GM19468 (cell line): ENCODE measurements around the gene TMEM94.
A peak's percentile ranks its signal among the peaks of the same experiment; 100 is the strongest.
"Not testable (repeated sequence)": the region's sequence is repeated elsewhere in the genome, so short reads cannot be mapped to it uniquely, and the experiment has no call there.

Experiments
- ATAC-seq: cut with Tn5 transposase; IDR thresholded peaks from one replicate; pipeline ENCODE4 v1.9.1; 2021; ENCODE audit warnings: mild to moderate bottlenecking, moderate library complexity, moderate number of reproducible peaks; ENCODE audit not compliant: unreplicated experiment; ENCODE audit errors: extremely low read depth

Gene TMEM94

DNA sequence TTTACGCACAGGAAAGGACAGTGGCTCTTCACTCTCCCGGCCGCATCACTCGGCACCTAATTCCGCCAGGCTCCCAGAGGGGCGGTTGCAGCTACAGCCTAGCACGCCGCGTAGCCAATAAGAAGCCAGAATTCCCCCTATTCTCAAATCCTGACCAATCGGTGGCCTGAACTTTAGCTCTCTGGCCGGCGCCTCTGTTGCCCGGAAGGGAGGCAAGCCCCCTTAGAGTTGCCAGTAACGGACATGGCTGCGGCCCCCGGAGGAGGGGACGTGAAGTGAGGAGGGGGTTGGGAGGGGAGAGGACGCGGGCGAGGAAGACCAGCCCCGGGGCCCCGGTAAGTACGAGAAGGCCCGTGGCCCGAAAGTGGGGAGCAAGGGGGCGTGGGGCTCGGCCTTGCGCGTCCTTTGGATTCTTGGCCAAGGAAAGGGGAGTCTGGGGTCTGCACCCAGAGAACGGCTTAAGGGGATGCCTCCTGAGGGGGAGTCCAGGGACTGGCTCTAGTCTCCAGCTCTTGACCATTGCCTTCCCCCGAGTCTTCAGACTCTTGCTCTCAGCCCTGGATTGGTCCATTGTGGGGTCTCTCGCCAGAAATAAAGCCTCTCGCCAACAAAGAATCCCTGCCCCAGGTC is at the start of gene TMEM94:
Gene TMEM94, plus strand, starts transcription at position 219 of the 630 bp plus-strand sequence. CDS start 15,271 bp downstream, outside the sequence.
- peak; percentile 79 for ATAC-seq

GRCh38 chr17:75407655-75408352 is 48.6 kb upstream of the TMEM94 start:
- ATAC-seq, result no peak

GRCh38 chr17:75410141-75410540 is 46.3 kb upstream of the TMEM94 start:
- ATAC-seq, result no peak

DNA sequence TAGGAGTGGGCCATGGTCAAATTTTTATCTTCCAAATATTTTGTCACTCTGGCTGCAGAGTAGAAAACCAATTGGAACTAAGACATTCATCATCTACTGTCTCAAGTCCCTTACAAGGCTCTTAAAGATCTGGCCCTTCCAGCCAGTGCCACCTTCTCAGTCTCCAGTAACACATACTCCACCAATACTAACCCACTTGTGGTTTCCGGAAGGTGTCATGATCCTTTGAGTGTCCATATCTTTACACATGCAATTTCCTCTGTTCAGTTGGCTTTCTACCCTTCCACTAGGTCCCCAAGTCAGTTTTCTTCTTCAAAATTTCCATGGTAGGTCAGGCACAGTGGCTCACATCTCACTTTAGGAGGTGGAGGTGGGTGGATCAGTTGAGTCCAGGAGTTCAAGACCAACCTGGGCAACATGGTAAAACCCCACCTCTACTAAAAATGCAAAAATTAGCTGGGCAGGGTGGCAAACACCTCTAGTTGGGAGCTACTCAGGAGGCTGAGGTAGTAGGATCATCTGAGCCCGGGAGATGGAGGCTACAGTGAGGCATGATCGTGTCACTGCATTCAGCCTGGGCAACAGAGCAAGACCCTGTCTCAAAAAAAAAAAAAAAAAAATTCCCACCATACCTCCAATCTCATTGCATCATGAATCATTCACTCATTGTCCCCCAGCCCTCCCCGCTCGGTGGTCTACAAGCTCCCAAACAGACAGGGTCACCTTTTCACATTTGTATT is 44.9 kb upstream of the TMEM94 start:
- ATAC-seq, result no peak

- no peak for ATAC-seq
These were observed 43.7 kb upstream of the TMEM94 start for GRCh38 chr17:75412455-75413317.

- no peak for ATAC-seq
These were observed 41.9 kb upstream of the TMEM94 start for GRCh38 chr17:75414488-75414887.

GRCh38 chr17:75416006-75416405 is 40.4 kb upstream of the TMEM94 start:
- no peak for ATAC-seq

GRCh38 chr17:75417054-75417580 is 39.3 kb upstream of the TMEM94 start:
- ATAC-seq, result no peak

- no peak for ATAC-seq
These were observed 37.9 kb upstream of the TMEM94 start for GRCh38 chr17:75418531-75418930.

DNA sequence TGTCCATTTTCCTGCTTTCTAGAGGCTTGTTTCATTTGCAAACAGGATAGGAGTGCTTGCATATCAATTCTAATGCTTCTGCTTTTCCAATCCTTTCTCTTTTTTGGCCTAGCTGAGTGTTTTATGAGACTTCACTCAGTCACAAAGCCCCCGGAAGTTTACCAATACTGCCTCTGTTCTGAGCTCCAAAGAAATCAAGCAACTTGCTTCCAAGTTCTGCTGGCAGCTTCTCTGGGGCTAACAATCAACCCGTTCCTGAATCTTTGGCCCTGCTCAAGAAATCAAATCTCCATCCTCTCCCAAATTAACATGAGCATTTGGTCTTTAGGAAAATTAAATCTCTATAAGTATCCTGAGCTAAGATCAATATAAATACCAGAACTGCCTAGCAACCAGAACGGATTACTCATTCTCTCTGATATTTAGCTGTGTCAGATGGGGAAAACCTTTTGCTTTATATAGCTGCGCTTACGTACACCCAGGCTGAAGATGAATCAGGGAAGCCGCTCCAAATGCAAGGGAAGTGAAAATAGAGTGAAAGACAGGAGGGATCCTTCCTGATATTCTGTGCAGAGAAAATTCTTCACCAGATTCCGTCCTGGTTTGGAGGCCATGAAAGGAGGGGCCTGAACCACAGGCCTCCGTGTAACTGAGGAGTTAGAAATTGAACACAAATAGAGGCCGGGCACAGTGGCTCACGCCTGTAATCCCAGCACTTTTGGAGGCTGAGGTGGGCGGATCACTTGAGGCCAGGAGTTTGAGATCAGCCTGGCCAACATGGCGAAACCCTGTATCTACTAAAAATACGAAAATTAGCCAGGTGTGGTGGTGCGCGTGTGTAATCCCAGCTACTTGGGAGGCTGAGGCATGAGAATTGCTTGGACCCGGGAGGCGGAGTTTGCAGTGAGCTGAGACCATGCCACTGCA is 27.6 kb upstream of the TMEM94 start:
- ATAC-seq, result no peak

GRCh38 chr17:75430159-75430974 is 26.1 kb upstream of the TMEM94 start:
- ATAC-seq, result no peak

DNA sequence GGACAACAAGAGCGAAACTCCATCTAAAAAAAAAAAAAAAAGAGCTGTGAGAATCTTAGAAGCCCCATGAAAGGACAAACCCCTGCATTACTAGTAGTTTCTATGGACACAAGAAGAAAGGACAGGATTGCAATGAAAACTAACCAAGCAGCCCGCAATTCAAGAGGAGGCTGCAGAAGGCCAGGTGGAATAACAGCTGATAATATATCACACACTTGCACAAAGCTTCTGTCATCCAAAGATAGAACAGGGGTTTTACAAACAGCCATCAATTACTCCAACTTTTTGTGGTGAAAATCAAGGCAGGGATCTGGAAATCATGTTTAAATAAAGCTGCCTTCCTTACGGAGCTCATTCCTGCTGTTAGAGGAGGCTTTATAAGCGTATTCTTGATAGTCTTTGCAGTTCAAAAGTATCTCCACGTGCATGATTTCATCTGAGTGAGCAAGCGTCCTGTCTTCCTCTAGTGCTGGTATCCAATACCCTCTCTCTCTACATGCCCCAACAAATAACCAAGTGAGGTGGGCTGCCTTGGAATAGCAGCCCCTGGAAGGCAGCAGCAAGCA is 23.1 kb upstream of the TMEM94 start:
- no peak for ATAC-seq

- ATAC-seq, result not testable (repeated sequence)
These were observed 22.0 kb upstream of the TMEM94 start for GRCh38 chr17:75434433-75434832.

- ATAC-seq, result not testable (repeated sequence)
These were observed 19.0 kb upstream of the TMEM94 start for GRCh38 chr17:75437404-75437803.

- no peak for ATAC-seq
These were observed 17.1 kb upstream of the TMEM94 start for GRCh38 chr17:75439287-75439686.

- ATAC-seq, result no peak
These were observed 15.5 kb upstream of the TMEM94 start for GRCh38 chr17:75440738-75441448.
